Vagina (tissue), 2 donors: ENCODE results near the gene GTF2IRD2.
"Not testable (repeated sequence)": the region's sequence is repeated elsewhere in the genome, so short reads cannot be mapped to it uniquely, and the experiment has no call there.

Experiments used
- POLR2A ChIP-seq, 2 donors: fragments of 450-650 bp; IDR thresholded peaks; one replicate each; pipeline ENCODE4 v1.6.1; 2017; ENCODE audit warnings: antibody characterized with exemption in 2 of 2, mild to moderate bottlenecking in 2 of 2, moderate library complexity in 2 of 2
- TF ChIP-seq, protein P1 (sequence below), 3 experiments: fragments of 450-650 bp in 2 of 3; fragments of 200-600 bp in 1 of 3; sonication (generic) in 1 of 3; IDR thresholded peaks; one replicate each; pipeline ENCODE4 v1.5.1; 2017 to 2019; ENCODE audit warnings: antibody characterized with exemption in 3 of 3, mild to moderate bottlenecking in 2 of 3, moderate library complexity in 2 of 3

DNA sequence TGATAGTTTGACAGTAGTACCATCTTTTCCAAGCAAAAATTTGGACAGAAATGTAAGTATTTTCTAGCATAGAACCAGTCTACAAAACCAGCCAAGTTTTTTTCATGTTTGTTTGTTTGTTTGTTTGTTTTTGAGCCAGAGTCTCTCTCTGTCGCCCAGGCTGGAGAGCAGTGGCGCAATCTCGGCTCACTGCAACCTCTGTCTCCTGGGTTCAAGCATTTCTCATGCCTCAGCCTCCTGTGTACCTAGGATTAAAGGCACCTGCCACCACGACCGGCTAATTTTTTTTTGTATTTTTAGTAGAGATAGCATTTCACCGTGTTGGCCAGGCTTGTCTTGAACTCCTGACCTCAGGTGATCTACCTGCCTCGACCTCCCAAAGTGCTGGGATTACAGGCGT is 14.4 kb upstream of the GTF2IRD2 start:
- TF ChIP-seq, protein P1, sequence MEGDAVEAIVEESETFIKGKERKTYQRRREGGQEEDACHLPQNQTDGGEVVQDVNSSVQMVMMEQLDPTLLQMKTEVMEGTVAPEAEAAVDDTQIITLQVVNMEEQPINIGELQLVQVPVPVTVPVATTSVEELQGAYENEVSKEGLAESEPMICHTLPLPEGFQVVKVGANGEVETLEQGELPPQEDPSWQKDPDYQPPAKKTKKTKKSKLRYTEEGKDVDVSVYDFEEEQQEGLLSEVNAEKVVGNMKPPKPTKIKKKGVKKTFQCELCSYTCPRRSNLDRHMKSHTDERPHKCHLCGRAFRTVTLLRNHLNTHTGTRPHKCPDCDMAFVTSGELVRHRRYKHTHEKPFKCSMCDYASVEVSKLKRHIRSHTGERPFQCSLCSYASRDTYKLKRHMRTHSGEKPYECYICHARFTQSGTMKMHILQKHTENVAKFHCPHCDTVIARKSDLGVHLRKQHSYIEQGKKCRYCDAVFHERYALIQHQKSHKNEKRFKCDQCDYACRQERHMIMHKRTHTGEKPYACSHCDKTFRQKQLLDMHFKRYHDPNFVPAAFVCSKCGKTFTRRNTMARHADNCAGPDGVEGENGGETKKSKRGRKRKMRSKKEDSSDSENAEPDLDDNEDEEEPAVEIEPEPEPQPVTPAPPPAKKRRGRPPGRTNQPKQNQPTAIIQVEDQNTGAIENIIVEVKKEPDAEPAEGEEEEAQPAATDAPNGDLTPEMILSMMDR (IDR thresholded peaks at IDR 0.05), result not testable (repeated sequence)
- not testable (repeated sequence) for TF ChIP-seq POLR2A (IDR thresholded peaks at IDR 0.05)
